Loucy (cell line): Measurements from ENCODE around the gene BBIP1.

Experiments
- EZH2phosphoT487 ChIP-seq: fragments of 200-600 bp; IDR thresholded peaks from 2 replicates; pipeline ENCODE4 v1.6.1; 2018; ENCODE audit warnings: antibody characterized with exemption, mild to moderate bottlenecking, moderate library complexity, borderline replicate concordance
- TF ChIP-seq, protein P1 (sequence below): fragments of 200-600 bp; sonication (generic); conservative IDR thresholded peaks from 2 replicates; pipeline ENCODE4 v1.5.1; 2014; ENCODE audit warnings: mild to moderate bottlenecking, antibody characterized with exemption, low read length

DNA sequence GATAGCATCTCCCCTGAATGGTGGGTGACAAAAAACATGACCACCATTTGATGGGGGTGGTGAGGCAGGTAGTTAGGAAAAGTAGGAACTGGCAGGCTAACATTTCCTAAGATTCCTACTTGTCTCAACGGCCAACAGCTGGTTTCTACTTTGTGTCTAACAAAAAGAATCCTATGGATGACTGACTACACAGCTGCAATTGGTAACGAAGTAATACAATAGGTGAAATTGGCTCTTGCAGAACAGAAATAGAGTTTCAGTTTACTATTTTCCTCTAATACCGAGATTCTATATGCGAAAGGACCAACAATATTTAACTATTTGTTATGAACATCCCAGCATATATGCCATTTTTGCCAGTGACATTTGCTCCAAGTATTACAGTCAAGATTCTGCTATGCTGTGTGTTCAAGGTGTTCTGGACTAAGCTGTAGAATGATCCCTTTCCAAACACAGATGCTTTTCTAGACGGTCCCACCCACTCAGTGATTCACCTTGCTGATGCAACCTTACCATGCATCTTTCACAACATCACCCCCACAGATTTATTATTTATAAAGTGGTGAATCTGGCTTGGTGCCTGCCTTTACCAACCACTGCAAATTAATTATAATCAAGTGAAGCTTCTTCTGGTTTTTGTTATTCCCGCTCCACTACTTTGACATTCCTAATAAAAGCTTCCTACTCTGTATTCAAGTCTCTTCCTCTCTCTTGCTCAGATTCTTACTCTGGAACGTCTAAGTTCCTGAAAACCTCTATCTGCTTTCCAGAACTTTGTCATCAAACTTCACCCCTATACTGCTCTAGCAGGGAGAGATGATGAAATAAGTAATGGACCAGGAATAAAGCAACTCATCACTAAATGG is 16.8 kb downstream of the BBIP1 start:
- TF ChIP-seq, protein P1, sequence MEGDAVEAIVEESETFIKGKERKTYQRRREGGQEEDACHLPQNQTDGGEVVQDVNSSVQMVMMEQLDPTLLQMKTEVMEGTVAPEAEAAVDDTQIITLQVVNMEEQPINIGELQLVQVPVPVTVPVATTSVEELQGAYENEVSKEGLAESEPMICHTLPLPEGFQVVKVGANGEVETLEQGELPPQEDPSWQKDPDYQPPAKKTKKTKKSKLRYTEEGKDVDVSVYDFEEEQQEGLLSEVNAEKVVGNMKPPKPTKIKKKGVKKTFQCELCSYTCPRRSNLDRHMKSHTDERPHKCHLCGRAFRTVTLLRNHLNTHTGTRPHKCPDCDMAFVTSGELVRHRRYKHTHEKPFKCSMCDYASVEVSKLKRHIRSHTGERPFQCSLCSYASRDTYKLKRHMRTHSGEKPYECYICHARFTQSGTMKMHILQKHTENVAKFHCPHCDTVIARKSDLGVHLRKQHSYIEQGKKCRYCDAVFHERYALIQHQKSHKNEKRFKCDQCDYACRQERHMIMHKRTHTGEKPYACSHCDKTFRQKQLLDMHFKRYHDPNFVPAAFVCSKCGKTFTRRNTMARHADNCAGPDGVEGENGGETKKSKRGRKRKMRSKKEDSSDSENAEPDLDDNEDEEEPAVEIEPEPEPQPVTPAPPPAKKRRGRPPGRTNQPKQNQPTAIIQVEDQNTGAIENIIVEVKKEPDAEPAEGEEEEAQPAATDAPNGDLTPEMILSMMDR: no peak
- TF ChIP-seq EZH2phosphoT487: no peak
